NCI-H748 treated with DMSO at 0.1 percent for 48 hours (cell line): ENCODE results near the gene VTN.

ENCODE experiments used
- DNase-seq: peaks from one replicate; lab custom pipeline; 2025; lab: John Stamatoyannopoulos, UW

Gene VTN

GRCh38 chr17:28320215-28321061, 49.7 kb downstream of the VTN start:
- DNase-seq, result no peak

- no peak for DNase-seq
These were observed 50.5 kb downstream of the VTN start for GRCh38 chr17:28319598-28319935.

GRCh38 chr17:28318759-28319597, 51.1 kb downstream of the VTN start, which contains the start of gene TMEM97:
Gene TMEM97 (plus strand): TSS chr17:28319200. CDS start chr17:28319240, 40 bp downstream.
- peak; percentile 97 for DNase-seq

GRCh38 chr17:28317966-28318758, 51.9 kb downstream of the VTN start:
- no peak for DNase-seq
